IPS-18c (cell line): ENCODE results near the gene ATP4A.

Source experiments
- H3K4me3 ChIP-seq: 2 replicates; pipeline ENCODE4 v1.7.0; 2013; ENCODE audit warnings: low read depth, mild to moderate bottlenecking, low read length, moderate library complexity; ENCODE audit not compliant: insufficient read depth
- H3K9me3 ChIP-seq: one replicate; pipeline ENCODE4 v1.6.1; 2013; ENCODE audit warnings: mild to moderate bottlenecking, low read length, moderate library complexity; ENCODE audit not compliant: control insufficient read depth, insufficient read depth

Gene ATP4A

DNA sequence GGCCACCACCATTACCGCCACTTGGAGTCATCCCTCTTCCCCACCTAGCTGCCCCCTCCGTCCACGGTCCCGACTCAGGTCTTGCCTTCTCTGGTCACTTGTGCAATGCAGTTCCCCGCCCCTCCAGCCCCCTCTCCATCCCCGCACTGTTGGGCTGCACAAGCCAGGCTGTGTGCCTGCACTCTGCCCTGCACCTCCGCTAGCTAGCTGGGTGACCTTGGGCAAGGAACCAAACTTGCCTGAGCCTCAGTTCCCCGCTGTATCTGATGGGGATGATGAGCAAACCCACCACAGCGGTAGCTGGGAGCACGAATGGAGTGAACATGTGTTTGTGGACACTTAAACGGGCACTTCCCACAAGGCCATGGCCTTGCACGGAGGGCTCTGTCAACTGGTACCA lies 23.6 kb downstream of the ATP4A start:
- no peak overlapping the region for H3K4me3 ChIP-seq

DNA sequence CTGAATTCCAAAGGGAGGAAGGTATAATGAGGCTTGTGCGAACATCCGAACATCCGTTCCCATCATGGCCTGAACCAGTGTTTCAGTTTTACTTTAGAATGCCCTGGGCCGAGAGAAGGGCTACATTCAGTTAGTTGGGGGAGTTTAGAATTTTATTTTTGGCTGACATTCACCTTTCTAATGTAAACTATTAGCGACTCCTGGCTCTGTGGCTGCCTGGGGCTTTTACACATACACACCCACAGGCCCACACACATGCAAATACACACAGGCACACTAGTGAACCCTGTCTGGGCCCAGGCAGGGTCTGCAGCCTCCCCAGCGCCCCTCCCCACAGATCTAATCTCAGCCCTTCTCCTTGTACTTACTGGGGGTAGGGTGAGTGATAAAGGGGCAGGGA lies 24.1 kb downstream of the ATP4A start:
- no peak overlapping the region for H3K4me3 ChIP-seq
- peaks cover 2% of the 10 kb centered on the region for H3K9me3 ChIP-seq

More for the DNA sequence above, 23.6 kb downstream of the ATP4A start:
- H3K9me3 ChIP-seq: peaks cover 2% of the 10 kb centered on the region

DNA sequence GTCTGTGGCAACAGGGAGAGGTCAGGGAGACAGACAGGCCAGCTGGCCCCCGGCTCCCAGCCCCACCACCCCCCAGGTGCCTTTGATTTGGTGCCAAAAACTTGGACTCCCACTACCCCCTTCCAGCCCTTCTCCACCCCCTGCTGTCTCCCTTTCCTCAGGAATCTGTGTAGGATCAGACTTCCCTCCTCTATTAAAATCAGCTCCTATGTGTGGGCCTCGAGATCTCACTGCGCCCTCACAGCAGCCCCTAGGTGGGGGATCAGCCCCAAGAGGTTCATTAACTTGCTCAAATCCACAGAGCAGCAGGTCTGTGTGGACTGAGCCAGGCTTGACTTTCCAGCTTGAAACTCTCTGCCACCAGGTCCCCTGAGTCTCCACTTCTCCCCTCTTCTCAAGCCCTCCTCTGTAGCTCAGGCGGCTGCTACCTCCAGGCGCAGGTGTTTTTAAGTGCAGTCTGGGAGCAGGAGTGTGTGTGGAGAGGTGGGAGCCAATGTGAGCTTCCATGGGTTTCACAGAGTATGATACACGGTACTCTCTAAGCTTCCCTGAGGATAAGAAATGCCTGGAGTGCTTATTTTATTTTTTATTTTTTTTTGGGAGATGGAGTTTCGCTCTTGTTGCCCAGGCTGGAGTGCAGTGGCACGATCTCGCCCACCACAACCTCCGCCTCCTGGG lies 28.5 kb downstream of the ATP4A start:
- peaks cover 2% of the 10 kb centered on the region for H3K9me3 ChIP-seq
- H3K4me3 ChIP-seq: no peak overlapping the region

DNA sequence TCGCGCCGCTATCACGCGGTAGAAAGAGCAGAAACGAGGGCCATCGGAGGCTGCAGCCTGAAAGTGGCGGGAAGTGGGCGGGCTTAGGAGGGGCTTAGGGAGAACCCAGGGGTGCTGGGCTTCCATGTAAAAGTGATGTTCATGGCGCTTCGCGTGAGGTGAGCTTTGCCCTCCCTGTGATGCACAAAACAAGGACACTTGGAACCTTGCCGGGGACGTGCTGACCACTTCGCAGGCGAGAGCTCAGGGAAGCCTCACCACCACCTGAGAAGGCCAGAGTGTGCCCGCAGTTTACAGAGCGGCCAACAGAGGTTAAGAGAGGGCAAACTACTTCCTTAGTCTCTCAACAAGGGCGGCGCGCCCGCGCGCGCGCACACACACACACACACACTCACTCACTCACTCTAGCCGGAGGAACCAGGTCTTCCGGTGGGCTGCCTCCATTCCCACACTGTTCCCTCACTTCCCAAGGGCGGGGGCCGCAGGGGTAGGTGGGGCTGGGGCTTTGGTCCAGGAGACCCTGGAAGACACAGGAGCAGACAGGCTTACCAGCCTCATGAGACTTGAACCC lies 29.6 kb downstream of the ATP4A start:
- Histone ChIP-seq H3K9me3 (peaks cover 2% of the 10 kb centered on the region), H3K4me3 (no peak overlapping the region)

DNA sequence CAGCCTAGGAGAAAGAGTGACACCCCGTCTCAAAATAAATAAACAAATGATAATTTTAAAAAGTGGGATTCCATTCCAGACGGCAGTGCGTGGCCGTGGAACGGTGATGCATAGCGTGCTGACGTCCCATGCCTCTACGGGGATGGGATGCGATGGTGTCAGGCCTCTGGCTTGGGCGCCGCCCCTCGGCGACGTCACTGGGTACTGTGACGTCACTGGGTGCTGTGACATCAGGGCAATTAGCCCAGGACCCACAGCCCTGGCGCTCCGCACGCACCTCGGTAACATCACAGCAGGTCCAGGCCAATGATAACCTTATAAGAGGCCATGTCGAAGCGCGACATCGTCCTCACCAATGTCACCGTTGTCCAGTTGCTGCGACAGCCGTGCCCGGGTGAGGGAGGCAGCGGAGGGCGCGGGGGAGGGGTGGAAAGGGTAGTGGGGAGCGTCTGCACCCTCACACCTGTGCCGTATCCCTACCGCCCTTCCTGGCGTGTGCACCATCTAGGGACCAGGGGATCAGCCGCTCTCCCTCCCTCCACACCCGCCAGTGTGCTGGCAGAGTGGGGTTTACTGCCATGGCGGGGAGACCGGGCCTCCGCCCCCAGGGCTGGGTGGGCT lies 30.1 kb downstream of the ATP4A start, which contains the start of gene GAPDHS:
TSS of gene GAPDHS (plus strand) at position 256 of the 621 bp plus-strand sequence. CDS start at position 328, 72 bp downstream.
- Histone ChIP-seq H3K9me3 (peaks cover 2% of the 10 kb centered on the region), H3K4me3 (no peak within 1 kb of the TSS)

DNA sequence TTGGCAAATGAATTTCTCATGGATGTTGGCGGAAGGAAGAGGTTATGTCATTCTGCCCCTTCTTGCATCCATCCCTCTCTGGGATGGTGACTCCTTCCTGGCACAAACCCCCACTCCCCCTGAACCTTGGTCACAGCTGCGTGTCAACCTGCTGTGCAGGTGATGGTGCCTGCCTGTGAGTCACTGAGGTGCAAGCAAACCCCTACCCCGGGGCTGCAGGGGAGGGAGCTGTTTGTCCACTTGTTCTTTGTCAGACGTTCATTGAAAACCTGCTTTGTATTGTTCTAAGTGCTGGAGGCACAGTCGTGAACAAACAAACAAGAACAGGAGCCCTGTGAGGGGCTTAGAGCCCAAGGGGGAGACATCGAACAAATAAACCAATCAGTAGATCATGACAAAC lies 32.2 kb downstream of the ATP4A start:
- no peak overlapping the region for H3K4me3 ChIP-seq
- peaks cover 2% of the 10 kb centered on the region for H3K9me3 ChIP-seq

DNA sequence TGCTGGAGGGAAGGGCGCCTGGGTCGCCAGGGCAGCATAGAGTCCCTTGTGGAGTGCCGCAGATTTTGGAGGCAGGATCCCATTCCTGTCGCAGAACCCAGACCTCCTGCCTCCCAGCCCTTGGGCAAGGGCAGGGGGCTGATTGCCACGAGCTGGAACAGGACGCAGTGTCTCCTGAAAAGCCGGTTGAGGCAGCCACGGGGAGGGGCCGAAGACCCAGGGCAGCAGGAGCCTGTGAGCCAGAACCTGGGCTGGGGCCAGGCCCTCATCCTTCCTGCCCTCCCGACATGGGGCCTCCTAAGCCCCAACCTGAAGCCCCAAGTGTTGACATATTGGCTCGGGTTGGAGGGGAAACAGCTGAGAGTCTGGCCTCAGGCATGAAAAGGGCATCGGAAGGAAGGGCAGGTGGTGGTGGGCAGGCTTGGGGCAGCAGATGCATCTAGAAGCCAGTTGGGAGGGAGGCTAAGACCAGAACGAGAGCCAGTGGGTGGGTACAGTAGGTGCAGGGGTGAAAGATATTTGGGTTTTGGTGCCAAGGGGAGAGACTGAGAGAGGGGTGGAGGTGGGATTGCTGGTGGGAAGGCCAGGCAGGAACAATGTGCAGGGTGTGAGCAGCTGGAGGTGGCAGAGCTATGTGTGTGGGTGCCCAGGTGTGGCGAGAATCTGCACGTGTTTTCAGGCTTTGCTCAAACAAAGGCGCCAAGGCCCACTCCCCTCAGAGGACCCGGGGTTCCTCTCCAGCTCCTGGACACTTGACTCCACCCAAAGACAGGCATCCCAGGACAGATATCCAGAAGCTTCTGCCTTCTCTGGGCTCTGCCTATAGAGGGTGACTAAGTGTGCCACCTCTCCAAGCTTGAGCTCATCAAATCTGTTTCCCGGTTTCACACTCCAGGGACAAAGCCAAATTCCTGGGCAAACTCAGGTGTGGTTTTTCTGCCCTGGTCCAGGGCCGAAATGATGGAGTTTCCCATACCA lies 33.9 kb downstream of the ATP4A start:
- Histone ChIP-seq H3K9me3 (peaks cover 2% of the 10 kb centered on the region), H3K4me3 (no peak overlapping the region)

DNA sequence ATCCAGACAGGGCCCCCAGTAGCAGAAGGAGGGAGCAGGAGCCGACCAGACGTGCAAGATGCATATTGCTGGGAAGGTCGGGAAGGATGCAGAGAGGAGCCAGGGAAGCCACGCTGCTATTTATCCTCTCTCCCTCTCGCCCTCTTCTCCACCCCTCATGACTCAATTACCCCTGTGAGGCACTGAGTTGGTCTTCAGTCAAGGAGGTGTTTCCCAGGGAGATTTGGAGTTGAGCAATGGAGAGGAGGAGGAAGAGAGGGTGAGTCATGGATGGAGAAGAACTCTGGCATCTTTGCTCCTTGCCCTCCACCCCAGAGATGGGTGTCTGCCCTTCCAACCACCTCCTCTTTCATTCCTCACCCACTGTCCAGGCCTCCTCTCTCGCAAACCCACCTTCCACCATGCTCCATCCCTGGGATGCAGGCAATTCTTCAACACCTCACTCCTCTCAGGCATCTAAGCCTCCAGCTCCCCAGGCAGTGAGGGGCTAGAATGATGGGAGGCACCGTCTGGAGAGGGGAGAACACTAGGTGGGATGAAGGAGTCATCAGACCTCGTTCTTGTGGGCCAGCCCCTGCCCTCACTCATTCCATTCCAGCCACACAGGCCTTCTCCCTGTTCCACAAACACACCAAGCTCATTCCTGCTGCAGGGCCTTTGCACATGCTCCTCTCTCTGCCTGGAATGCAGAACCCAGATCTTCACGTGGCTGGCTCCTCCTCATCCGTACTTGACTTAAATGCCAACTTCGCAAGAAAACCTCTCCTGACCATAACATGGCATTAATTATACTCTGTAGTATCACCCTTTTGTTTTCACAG lies 35.0 kb downstream of the ATP4A start, which contains the start of gene SBSN:
TSS of gene SBSN (minus strand) at position 94 of the 821 bp plus-strand sequence. CDS start at position 64, 30 bp downstream.
- H3K4me3 ChIP-seq: no peak within 1 kb of the TSS
- H3K9me3 ChIP-seq: peaks cover 2% of the 10 kb centered on the region

DNA sequence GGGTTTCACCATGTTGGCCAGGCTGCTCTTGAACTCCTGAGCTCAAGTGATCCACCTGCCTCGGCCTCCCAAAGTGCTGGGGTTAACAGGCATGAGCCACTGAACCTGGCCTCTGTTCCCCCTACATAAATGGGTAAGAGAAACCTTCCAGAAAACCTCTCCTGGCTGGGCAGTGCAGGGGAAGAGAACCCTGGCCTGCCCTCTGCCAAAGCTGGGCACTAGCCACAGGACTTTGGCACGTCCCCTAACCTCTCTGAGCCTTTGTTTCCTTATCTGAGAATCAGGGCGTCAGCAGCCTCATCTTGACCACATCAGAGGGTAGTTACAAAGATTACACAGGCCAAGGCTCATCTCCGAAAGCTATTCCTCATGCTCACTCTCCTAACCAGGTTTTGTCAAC lies 37.6 kb downstream of the ATP4A start:
- H3K9me3 ChIP-seq: no peaks in the 10 kb centered on the region
- no peak overlapping the region for H3K4me3 ChIP-seq

DNA sequence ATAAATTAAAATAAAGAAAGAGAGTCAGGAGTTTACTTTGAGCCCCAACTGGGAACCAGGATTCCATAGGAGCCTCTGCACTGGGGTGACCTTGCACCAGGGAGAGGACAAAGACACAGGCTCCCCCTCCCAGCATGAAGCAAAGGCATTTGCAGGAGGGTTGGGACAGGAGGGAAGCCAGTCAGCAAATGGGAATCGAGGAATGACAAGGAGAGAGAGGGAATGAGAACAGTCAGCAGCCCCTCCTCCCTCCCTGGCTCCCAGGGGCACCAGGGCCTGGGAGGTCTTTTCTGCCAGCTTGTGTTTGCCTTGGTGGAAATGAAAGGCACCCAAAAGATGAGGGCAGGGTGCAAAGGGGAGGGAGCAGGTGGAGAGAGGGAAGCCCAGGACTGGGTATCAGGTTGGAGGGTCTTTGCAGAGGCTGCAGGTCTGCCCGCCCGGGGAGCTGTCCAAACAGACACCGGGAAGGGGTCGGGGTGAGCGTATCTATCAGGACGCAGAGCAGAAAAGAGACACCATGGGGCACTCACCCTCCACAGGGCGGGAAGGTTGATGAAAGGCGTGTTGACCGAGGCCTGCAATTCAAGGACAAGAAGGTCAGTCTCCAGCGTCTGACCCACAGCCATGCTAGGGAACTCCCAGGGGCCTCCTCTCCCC lies 39.1 kb downstream of the ATP4A start:
- peak overlapping the region; percentile 5; the same call in 1 of the 2 replicates for H3K4me3 ChIP-seq

DNA sequence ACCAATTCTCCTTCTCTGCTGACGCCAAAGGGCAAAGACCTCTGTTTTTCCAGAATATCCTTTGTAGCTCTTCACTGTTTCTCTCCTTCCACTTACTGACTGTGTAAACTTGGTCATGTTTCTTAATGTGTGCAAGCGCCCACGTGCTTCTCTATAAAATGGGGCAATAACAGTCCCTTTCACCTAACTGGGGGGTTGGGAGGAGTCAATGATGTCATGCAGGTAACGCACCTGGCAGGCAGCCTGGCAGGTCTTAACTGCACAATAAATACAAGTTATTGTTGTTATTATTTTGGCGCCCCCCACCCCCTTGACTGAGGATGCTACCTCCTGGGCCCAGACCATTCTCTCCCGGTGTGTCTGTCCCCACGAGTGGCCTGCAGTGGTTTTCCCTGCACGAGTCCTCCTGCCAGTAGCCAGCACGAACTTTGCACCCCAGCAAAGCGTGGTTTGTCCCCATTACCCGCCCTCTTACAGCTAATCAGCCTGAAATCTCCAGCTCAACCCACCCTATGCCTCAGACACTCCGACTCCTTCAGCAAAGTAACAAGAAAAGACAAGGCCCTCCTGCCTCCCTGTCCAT lies 40.6 kb downstream of the ATP4A start:
- Histone ChIP-seq H3K4me3 (no peak overlapping the region), H3K9me3 (no peaks in the 10 kb centered on the region)

More for the DNA sequence above, 39.1 kb downstream of the ATP4A start:
- no peaks in the 10 kb centered on the region for H3K9me3 ChIP-seq

DNA sequence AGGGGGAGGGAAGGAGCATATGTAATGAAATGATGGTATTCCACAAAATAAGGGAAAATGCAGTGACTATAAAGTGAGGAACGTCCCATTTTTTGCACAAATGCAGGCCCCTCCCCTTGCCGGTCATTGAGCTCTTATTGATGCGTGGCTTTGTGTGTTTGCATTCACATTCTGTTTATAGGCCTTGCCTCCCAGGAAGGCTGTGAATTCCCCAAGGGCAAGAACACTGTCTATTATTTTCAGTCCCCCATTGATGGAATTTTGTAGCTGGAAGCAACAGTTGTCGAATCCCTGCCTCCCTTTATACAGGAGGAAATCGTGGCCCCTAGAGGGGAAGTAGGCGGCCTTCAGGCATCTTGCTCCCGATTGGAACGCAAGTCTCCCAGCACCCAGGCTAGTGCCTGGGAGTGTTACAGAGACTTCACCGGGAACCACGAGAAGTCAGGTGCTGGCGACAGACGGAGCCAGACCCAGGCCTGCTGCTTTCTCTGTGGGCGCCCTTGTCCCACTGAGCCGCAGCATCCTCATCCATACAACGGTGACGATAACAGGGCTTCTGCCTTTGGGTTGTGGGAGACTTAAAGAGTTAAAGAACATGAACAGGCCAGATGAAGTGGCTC lies 42.2 kb downstream of the ATP4A start:
- Histone ChIP-seq H3K4me3 (no peak overlapping the region), H3K9me3 (no peaks in the 10 kb centered on the region)

DNA sequence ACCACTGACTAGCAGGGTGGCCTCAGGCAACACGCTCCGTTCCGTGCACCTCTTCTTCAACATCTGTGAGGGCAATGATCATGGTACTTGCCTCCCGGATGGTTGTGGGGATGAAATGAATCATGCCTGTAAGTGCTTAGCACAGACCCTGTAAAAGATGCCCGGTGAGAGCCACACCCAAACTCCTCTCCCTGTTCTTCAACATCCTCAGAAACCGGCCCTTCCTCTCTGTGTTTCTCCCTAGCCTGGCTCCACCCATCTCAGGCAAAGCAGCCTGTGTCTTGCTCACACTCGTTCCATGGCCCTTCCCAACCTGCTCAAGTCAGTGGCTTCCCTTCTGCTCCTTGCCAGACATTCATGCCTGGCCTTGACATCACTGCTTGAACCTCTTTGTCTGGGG lies 44.2 kb downstream of the ATP4A start:
- Histone ChIP-seq H3K4me3 (no peak overlapping the region), H3K9me3 (no peaks in the 10 kb centered on the region)

DNA sequence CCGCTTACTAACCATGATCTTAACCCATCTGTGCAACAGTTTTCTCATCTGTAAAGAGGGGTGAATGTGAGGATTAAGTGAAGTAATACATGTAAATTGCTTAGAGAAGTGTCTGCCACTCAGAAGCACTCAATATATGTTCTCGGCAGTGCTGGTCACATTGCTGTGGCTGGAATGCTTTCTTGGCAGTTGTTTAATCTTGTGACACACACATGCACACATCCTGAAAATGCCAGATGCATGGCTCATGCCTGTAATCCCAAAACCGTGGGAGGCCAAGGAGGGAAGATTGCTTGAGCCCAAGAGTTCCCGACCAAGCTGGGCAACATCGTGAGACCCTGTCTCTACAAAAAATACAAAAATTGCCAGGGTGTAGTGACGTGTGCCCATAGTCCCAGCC lies 45.1 kb downstream of the ATP4A start:
- H3K4me3 ChIP-seq: no peak overlapping the region
- no peaks in the 10 kb centered on the region for H3K9me3 ChIP-seq

DNA sequence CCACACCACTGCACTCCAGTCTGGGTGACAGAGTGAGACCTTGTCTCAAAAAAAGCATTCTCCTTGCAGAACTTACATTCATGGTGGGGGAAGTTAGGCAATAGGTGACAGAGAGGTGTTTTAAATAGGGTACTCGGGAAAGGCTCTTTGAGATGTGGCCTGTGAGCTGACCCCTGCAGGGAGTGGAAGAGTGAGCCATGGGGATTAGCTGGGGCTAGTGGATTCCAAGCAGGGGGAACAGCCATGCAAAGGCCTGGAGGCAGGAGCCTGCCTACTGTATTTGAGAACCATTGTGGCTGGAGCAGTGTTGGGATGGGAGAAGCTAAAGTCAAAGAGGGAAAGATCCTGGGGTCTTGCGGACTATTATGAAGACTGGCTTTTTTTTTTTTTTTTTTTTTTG lies 46.1 kb downstream of the ATP4A start:
- H3K4me3 ChIP-seq: no peak overlapping the region
- no peaks in the 10 kb centered on the region for H3K9me3 ChIP-seq
